ENCODE results near the gene TENM4. TPM values are rescaled to one million over a fixed set of nuclear protein-coding genes. Genes with fewer than 3 reads are reported as not detected.

The TENM4 gene
- total and polyA plus RNA-seq, 2 of the 8 experiments (the other 6 are each of a cell fraction or from before 2014, with no cell fraction given): 3.5 to 7.2 TPM

GRCh38 chr11:79192836-79193235 lies 248.0 kb downstream of the TENM4 start:
- no peak overlapping the region for H3K56ac ChIP-seq (replicated peaks; ENCODE audit: insufficient read length, low read depth, low read length)
- H3K9ac ChIP-seq (replicated peaks in 1 of 4; ENCODE audit: extremely low read depth in 1 of 4, low read depth in 3 of 4, low read length in 3 of 4): no peak overlapping the region
- no peak overlapping the region for H2AFZ ChIP-seq (ENCODE audit: low read length)
- H2BK120ac ChIP-seq (replicated peaks; ENCODE audit: low read depth, low read length): no peak overlapping the region
- H3K4me2 ChIP-seq (ENCODE audit: insufficient read depth in 1 of 2, low read depth in 2 of 2, low read length in 2 of 2): no peak overlapping the region
- H3K27ac ChIP-seq (ENCODE audit: low read depth, low read length): no peak overlapping the region
- no peaks in the 10 kb centered on the region; the same call in 1 of the 2 replicates for H3K23me2 ChIP-seq (ENCODE audit: low read depth, low read length)
- DNase-seq (ENCODE audit: low read depth in 1 of 2, low spot score in 2 of 2) (no peak), FAIRE-seq (no peak)
- whole genome bisulfite sequencing, 2 experiments (ENCODE audit: extremely low coverage in 1 of 2, insufficient coverage in 1 of 2, insufficient read length in 1 of 2, insufficient replicate concordance in 2 of 2, low coverage in 1 of 2, low lambda C conversion rate in 2 of 2, missing lambda C conversion rate in 1 of 2): 76% methylated on average over 2 of the region's 2 CpGs; no CpG with 5 or more reads in 1 of the 2 experiments
- H3K27me3 ChIP-seq (replicated peaks in 1 of 4; ENCODE audit: control insufficient read depth in 3 of 4, extremely low read depth in 1 of 4, insufficient read depth in 3 of 4, low read length in 3 of 4): no peaks in the 10 kb centered on the region
- POLR2A ChIA-PET (ENCODE audit: partially characterized antibody): no interaction called here
- H3K79me1 ChIP-seq (ENCODE audit: low read depth, low read length): no peaks in the 10 kb centered on the region
- H2BK12ac ChIP-seq (ENCODE audit: low read depth, low read length): no peak overlapping the region
- no peaks in the 10 kb centered on the region for H3K4me1 ChIP-seq (replicated peaks in 1 of 4; ENCODE audit: control insufficient read depth in 3 of 4, insufficient read depth in 4 of 4, low read length in 3 of 4)
- H3K14ac ChIP-seq (ENCODE audit: insufficient read length): no peak overlapping the region
- H3K36me3 ChIP-seq (ENCODE audit: control insufficient read depth in 2 of 4, insufficient read depth in 4 of 4, low read length in 3 of 4): no peaks in the 10 kb centered on the region
- H2AK5ac ChIP-seq (ENCODE audit: low read depth, low read length): no peak overlapping the region
- no peaks in the 10 kb centered on the region for H3K79me2 ChIP-seq (ENCODE audit: control insufficient read depth in 1 of 2, insufficient read depth in 2 of 2, low read length in 2 of 2)
- no peak overlapping the region for H3K4ac ChIP-seq (replicated peaks; ENCODE audit: insufficient read length, low read depth, low read length)
- no peak overlapping the region for H2BK20ac ChIP-seq (ENCODE audit: low read length)
- H4K8ac ChIP-seq (ENCODE audit: extremely low read depth, insufficient read depth, low read length): no peak overlapping the region
- no peak overlapping the region for H4K5ac ChIP-seq (ENCODE audit: insufficient read length, low read depth, low read length)
- H2BK15ac ChIP-seq (ENCODE audit: low read length): no peak overlapping the region
- no peaks in the 10 kb centered on the region for H4K20me1 ChIP-seq (replicated peaks in 1 of 2; ENCODE audit: control insufficient read depth in 1 of 2, insufficient read depth in 2 of 2, low read length in 2 of 2)
- no peak overlapping the region for H3K18ac ChIP-seq (ENCODE audit: extremely low read depth, low read length)
- H3K4me3 ChIP-seq (ENCODE audit: extremely low read depth in 1 of 4, insufficient read depth in 2 of 4, low read depth in 3 of 4, low read length in 4 of 4): no peak overlapping the region
- no peak overlapping the region for H4K91ac ChIP-seq (replicated peaks; ENCODE audit: insufficient read length, low read length)
- H2BK5ac ChIP-seq (ENCODE audit: low read depth, low read length): no peak overlapping the region
- no peak overlapping the region for H3K23ac ChIP-seq (ENCODE audit: insufficient read length)
- CTCF ChIA-PET (ENCODE audit: partially characterized antibody): no interaction called here
- H3K9me3 ChIP-seq (ENCODE audit: insufficient read depth in 2 of 2, low read depth in 1 of 2, low read length in 1 of 2): peaks cover 2 to 17% of the 10 kb centered on the region in 2 experiments; a peak in 3 of 4 replicates
- TF ChIP-seq ATF2 (IDR thresholded peaks at IDR 0.05; ENCODE audit: low read length): no peak
- TF ChIP-seq YY1 (IDR thresholded peaks at IDR 0.05; ENCODE audit: low read depth, low read length): no peak
- no peak for TF ChIP-seq BCL11A (IDR thresholded peaks at IDR 0.05; ENCODE audit: low read depth in 2 of 2, low read length in 2 of 2)
- TF ChIP-seq TBP (IDR thresholded peaks at IDR 0.05; ENCODE audit: low read depth, low read length): no peak
- no peak for TF ChIP-seq CHD1 (IDR thresholded peaks at IDR 0.05; ENCODE audit: low read depth, low read length)
- no peak for TF ChIP-seq PHF8 (conservative IDR thresholded peaks at IDR 0.05; ENCODE audit: low read depth, low read length)
- TF ChIP-seq RBBP5 (IDR thresholded peaks at IDR 0.05; ENCODE audit: borderline replicate concordance, low read depth, low read length): no peak
- TF ChIP-seq POLR2AphosphoS5 (IDR thresholded peaks at IDR 0.05; ENCODE audit: low read depth, low read length): no peak
- no peak for TF ChIP-seq CTBP2 (IDR thresholded peaks at IDR 0.05; ENCODE audit: borderline replicate concordance, insufficient read depth, insufficient read length, low read length)
- TF ChIP-seq, protein P1, sequence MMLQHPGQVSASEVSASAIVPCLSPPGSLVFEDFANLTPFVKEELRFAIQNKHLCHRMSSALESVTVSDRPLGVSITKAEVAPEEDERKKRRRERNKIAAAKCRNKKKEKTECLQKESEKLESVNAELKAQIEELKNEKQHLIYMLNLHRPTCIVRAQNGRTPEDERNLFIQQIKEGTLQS (IDR thresholded peaks at IDR 0.05; ENCODE audit: insufficient read depth, low read depth, low read length): no peak
- no peak for TF ChIP-seq JUN (IDR thresholded peaks at IDR 0.05; ENCODE audit: low read depth, low read length)
- no peak for TF ChIP-seq BACH1 (IDR thresholded peaks at IDR 0.05; ENCODE audit: low read length)
- no peak for TF ChIP-seq ZNF274 (IDR thresholded peaks at IDR 0.05; ENCODE audit: borderline replicate concordance, extremely low read depth, low read length)
